ENCODE measurements around the gene RNASE13. TPM values are rescaled to one million over a fixed set of nuclear protein-coding genes. Genes with fewer than 3 reads are reported as not detected.
A peak's percentile ranks its signal among the peaks of the same experiment; 100 is the strongest.

Gene RNASE13
- not detected for polyA plus RNA-seq (2013, experiment 1 of 2; ENCODE audit: insufficient read length)
- polyA plus RNA-seq (2013, experiment 2 of 2; ENCODE audit: insufficient read length) = 0.05 TPM

- no peak for DNase-seq
These were observed at the start of gene RNASE13 for GRCh38 chr14:21034707-21035106. Gene RNASE13, minus strand, starts transcription at chr14:21034807. Its CDS starts 519 bp downstream, at chr14:21034288.

GRCh38 chr14:21084396-21084795 is 49.8 kb upstream of the RNASE13 start:
- DNase-seq = no peak

GRCh38 chr14:21083565-21084325 is 49.1 kb upstream of the RNASE13 start:
- DNase-seq = no peak

- no peak for DNase-seq
These were observed 47.0 kb upstream of the RNASE13 start for GRCh38 chr14:21081521-21082142.

- DNase-seq = no peak
These were observed 44.1 kb upstream of the RNASE13 start for GRCh38 chr14:21078726-21079125.

GRCh38 chr14:21078287-21078686 is 43.7 kb upstream of the RNASE13 start:
- DNase-seq = no peak

GRCh38 chr14:21077672-21078071 is 43.1 kb upstream of the RNASE13 start:
- DNase-seq = no peak

GRCh38 chr14:21075719-21076437 is 41.3 kb upstream of the RNASE13 start:
- no peak for DNase-seq

- DNase-seq = no peak
These were observed 40.0 kb upstream of the RNASE13 start for GRCh38 chr14:21074398-21075272.

- no peak for DNase-seq
These were observed 39.3 kb upstream of the RNASE13 start for GRCh38 chr14:21073921-21074320.

- DNase-seq = no peak
These were observed 38.3 kb upstream of the RNASE13 start for GRCh38 chr14:21072781-21073339.

GRCh38 chr14:21072031-21072473 is 37.4 kb upstream of the RNASE13 start:
- DNase-seq = peak; percentile 81

- DNase-seq = peak; percentile 97
These were observed 36.8 kb upstream of the RNASE13 start for GRCh38 chr14:21071225-21072030.

GRCh38 chr14:21070610-21071224 is 36.1 kb upstream of the RNASE13 start:
- peak; percentile 49 for DNase-seq

- DNase-seq = peak; percentile 62
These were observed 35.5 kb upstream of the RNASE13 start, which contains the start of gene ARHGEF40 for GRCh38 chr14:21070083-21070609. Gene ARHGEF40, plus strand, starts transcription at chr14:21070304. Its CDS starts 93 bp downstream, at chr14:21070397.

- peak; percentile 54 for DNase-seq
These were observed 34.9 kb upstream of the RNASE13 start for GRCh38 chr14:21069388-21070082.

GRCh38 chr14:21068521-21069387 is 34.1 kb upstream of the RNASE13 start:
- DNase-seq = peak; percentile 63

- no peak for DNase-seq
These were observed 32.4 kb upstream of the RNASE13 start for GRCh38 chr14:21066882-21067502.
